RWPE2 (cell line): Measurements from ENCODE around the gene NDUFAB1.
A peak's percentile ranks its signal among the peaks of the same experiment; 100 is the strongest.

Experiments
- ATAC-seq: fragments of 200-7000 bp; cut with Tn5 transposase; 3 replicates; pipeline ENCODE4 v1.9.1; 2021; ENCODE audit warnings: low read depth
- DNase-seq: peaks from one replicate; pipeline ENCODE4 v3.0.0-alpha.2; 2020; ENCODE audit warnings: low spot score
- H3K27ac ChIP-seq: fragments of 450-650 bp; 2 replicates; pipeline ENCODE4 v1.5.1; 2017; ENCODE audit warnings: mild to moderate bottlenecking; ENCODE audit not compliant: poor library complexity, severe bottlenecking
- H3K27me3 ChIP-seq: fragments of 250-450 bp; sonication (Bioruptor Pico); 2 replicates; pipeline ENCODE4 v1.5.1; 2021; ENCODE audit warnings: mild to moderate bottlenecking, moderate library complexity; ENCODE audit not compliant: insufficient read depth, poor library complexity, severe bottlenecking
- H3K36me3 ChIP-seq: fragments of 250-450 bp; sonication (Bioruptor Pico); 2 replicates; pipeline ENCODE4 v1.5.1; 2020; ENCODE audit warnings: low read depth, mild to moderate bottlenecking, moderate library complexity
- H3K4me1 ChIP-seq: fragments of 250-450 bp; sonication (Bioruptor Pico); 2 replicates; pipeline ENCODE4 v1.5.1; 2021; ENCODE audit warnings: mild to moderate bottlenecking, moderate library complexity; ENCODE audit not compliant: insufficient read depth, poor library complexity, severe bottlenecking
- H3K4me3 ChIP-seq: fragments of 250-450 bp; sonication (Bioruptor Pico); 2 replicates; pipeline ENCODE4 v1.5.1; 2021; ENCODE audit warnings: mild to moderate bottlenecking, moderate library complexity; ENCODE audit not compliant: severe bottlenecking
- H3K9me3 ChIP-seq: fragments of 250-450 bp; sonication (Bioruptor Pico); 2 replicates; pipeline ENCODE4 v1.5.1; 2021; ENCODE audit warnings: mild to moderate bottlenecking, moderate library complexity; ENCODE audit not compliant: severe bottlenecking
- CTCF ChIP-seq: fragments of 450-650 bp; IDR thresholded peaks from one replicate; pipeline ENCODE4 v1.5.1; 2017; ENCODE audit warnings: mild to moderate bottlenecking, moderate library complexity; ENCODE audit not compliant: poor library complexity, severe bottlenecking

The NDUFAB1 gene

GRCh38 chr16:23607726-23608125 is 11.6 kb upstream of the NDUFAB1 start:
- Histone ChIP-seq H3K4me1 (peaks cover 11% of the 10 kb centered on the region), H3K27me3 (no peaks in the 10 kb centered on the region), H3K27ac (peak overlapping the region; percentile 44), H3K36me3 (peaks cover 71% of the 10 kb centered on the region), H3K9me3 (no peaks in the 10 kb centered on the region), H3K4me3 (no peak overlapping the region)
- DNase-seq (no peak), ATAC-seq (no peak)
- TF ChIP-seq CTCF = no peak

- no peak; the same call in 2 of the 3 replicates for ATAC-seq
- peaks cover 4% of the 10 kb centered on the region for H3K4me1 ChIP-seq
- H3K27me3 ChIP-seq = no peaks in the 10 kb centered on the region
- peaks cover 40% of the 10 kb centered on the region for H3K36me3 ChIP-seq
- H3K9me3 ChIP-seq = no peaks in the 10 kb centered on the region
- no peak for DNase-seq
- no peak overlapping the region for H3K27ac ChIP-seq
- no peak for TF ChIP-seq CTCF
- H3K4me3 ChIP-seq = no peak overlapping the region
Observed at GRCh38 chr16:23597003-23597756, 1.1 kb upstream of the NDUFAB1 start.

GRCh38 chr16:23595246-23595950 is 718 bp downstream of the NDUFAB1 start:
- H3K27me3 ChIP-seq = no peaks in the 10 kb centered on the region
- peaks cover 4% of the 10 kb centered on the region for H3K4me1 ChIP-seq
- H3K27ac ChIP-seq = peak overlapping the region; percentile 25
- H3K4me3 ChIP-seq = peak overlapping the region; percentile 72
- no peaks in the 10 kb centered on the region for H3K9me3 ChIP-seq
- no peak for DNase-seq
- no peak for TF ChIP-seq CTCF
- ATAC-seq = peak; percentile 30
- H3K36me3 ChIP-seq = peaks cover 45% of the 10 kb centered on the region

- H3K4me3 ChIP-seq = no peak overlapping the region
- ATAC-seq (no peak), DNase-seq (no peak)
- H3K9me3 ChIP-seq = no peaks in the 10 kb centered on the region
- H3K4me1 ChIP-seq = peaks cover 4% of the 10 kb centered on the region
- no peak overlapping the region for H3K27ac ChIP-seq
- TF ChIP-seq CTCF = no peak
- H3K27me3 ChIP-seq = no peaks in the 10 kb centered on the region
- peaks cover 55% of the 10 kb centered on the region for H3K36me3 ChIP-seq
Observed at GRCh38 chr16:23594186-23594585, 1.9 kb downstream of the NDUFAB1 start.

GRCh38 chr16:23590181-23590580 is 5.9 kb downstream of the NDUFAB1 start:
- H3K36me3 ChIP-seq = peaks cover 95% of the 10 kb centered on the region
- DNase-seq = no peak
- H3K4me3 ChIP-seq = no peak overlapping the region
- H3K27ac ChIP-seq = no peak overlapping the region
- ATAC-seq = no peak
- no peaks in the 10 kb centered on the region for H3K9me3 ChIP-seq
- H3K4me1 ChIP-seq = peaks cover 4% of the 10 kb centered on the region
- H3K27me3 ChIP-seq = no peaks in the 10 kb centered on the region
- no peak for TF ChIP-seq CTCF
